Fibroblast of lung (primary cell): ENCODE results near the gene CISD3. TPM values are rescaled to one million over a fixed set of nuclear protein-coding genes. Genes with fewer than 3 reads are reported as not detected.

Source experiments
- DNase-seq, 2 donors: peaks; one replicate each; pipeline versions ENCODE4 v3.0.0 to v3.0.0-alpha.2; 2010; ENCODE audit warnings: low read depth in 2 of 2
- H2AFZ ChIP-seq: 2 replicates; pipeline ENCODE4 v1.5.1; 2012; ENCODE audit warnings: low read length, control low read depth, inconsistent platforms
- H3K27ac ChIP-seq: 2 replicates; pipeline ENCODE4 v1.5.1; 2011; ENCODE audit warnings: low read length, control low read depth; ENCODE audit not compliant: insufficient read depth
- H3K27me3 ChIP-seq: 2 replicates; pipeline ENCODE4 v1.5.1; 2011; ENCODE audit warnings: mild to moderate bottlenecking, low read length; ENCODE audit not compliant: control insufficient read depth, insufficient read depth
- H3K36me3 ChIP-seq: 2 replicates; pipeline ENCODE4 v1.5.1; 2011; ENCODE audit warnings: low read length; ENCODE audit not compliant: control insufficient read depth, insufficient read depth
- H3K4me1 ChIP-seq: 2 replicates; pipeline ENCODE4 v1.5.1; 2011; ENCODE audit warnings: low read length; ENCODE audit not compliant: control insufficient read depth, insufficient read depth; ENCODE audit errors: extremely low read depth
- H3K4me2 ChIP-seq: 2 replicates; pipeline ENCODE4 v1.5.1; 2011; ENCODE audit warnings: low read length, control low read depth; ENCODE audit not compliant: insufficient read depth; ENCODE audit errors: extremely low read depth
- H3K4me3 ChIP-seq, 4 experiments: fragments of 200-600 bp in 1 of 4; sonication (generic) in 1 of 4; replicated peaks in 1 of 4; 2 replicates each; pipeline ENCODE4 v1.5.1; 2011 to 2016; ENCODE audit warnings: low read length in 4 of 4, low read depth in 3 of 4, mild to moderate bottlenecking in 3 of 4, control low read depth in 2 of 4, inconsistent platforms in 1 of 4, mixed read lengths in 1 of 4; ENCODE audit not compliant: insufficient read depth in 1 of 4; ENCODE audit errors: control extremely low read depth in 1 of 4
- H3K79me2 ChIP-seq: 2 replicates; pipeline ENCODE4 v1.5.1; 2012; ENCODE audit warnings: mild to moderate bottlenecking, low read length, inconsistent platforms; ENCODE audit not compliant: control insufficient read depth, insufficient read depth
- H3K9ac ChIP-seq: 2 replicates; pipeline ENCODE4 v1.5.1; 2011; ENCODE audit warnings: mild to moderate bottlenecking, low read length, control low read depth; ENCODE audit not compliant: insufficient read depth
- H3K9me3 ChIP-seq: 2 replicates; pipeline ENCODE4 v1.5.1; 2012; ENCODE audit warnings: low read depth, low read length; ENCODE audit not compliant: control insufficient read depth, insufficient read depth
- H4K20me1 ChIP-seq: 2 replicates; pipeline ENCODE4 v1.5.1; 2011; ENCODE audit warnings: low read length; ENCODE audit not compliant: control insufficient read depth, insufficient read depth; ENCODE audit errors: extremely low read depth
- CTCF ChIP-seq, 2 donors: IDR thresholded peaks in 1 of 2; conservative IDR thresholded peaks in 1 of 2; 1 replicate in 1 of 2; 2 replicates in 1 of 2; pipeline ENCODE4 v1.5.1; 2011 to 2012; ENCODE audit warnings: low read length in 2 of 2, control low read depth in 1 of 2, inconsistent platforms in 1 of 2, low read depth in 1 of 2, mild to moderate bottlenecking in 1 of 2
- EZH2 ChIP-seq: IDR thresholded peaks from 2 replicates; pipeline ENCODE4 v1.5.1; 2012; ENCODE audit warnings: low read length, control low read depth, mild to moderate bottlenecking; ENCODE audit errors: missing control alignments
- polyA plus RNA-seq, 2 donors: library from polyadenylated mRNA; depleted of rRNA in 1 of 2; stranded (reverse) in 1 of 2; unstranded in 1 of 2; fragments of >200 nt; gene quantifications; 2 replicates each; pipeline ENCODE4 v1.2.1, GENCODE V29; 2011 to 2012; ENCODE audit warnings: missing spikeins in 1 of 2
- total RNA-seq: library from RNA; depleted of rRNA; stranded (reverse); fragments of >200 nt; gene quantifications from 2 replicates; pipeline ENCODE4 v1.2.1, GENCODE V29; 2014

The CISD3 gene
- total and polyA plus RNA-seq, 2 donors (not counting 1 experiment from before 2014, with no cell fraction given), result 4.0 to 5.7 TPM

- DNase-seq, result no peak
- no peak overlapping the region for H2AFZ ChIP-seq
- no peaks in the 10 kb centered on the region for H3K27me3 ChIP-seq
- no peak for TF ChIP-seq CTCF (conservative IDR thresholded peaks at IDR 0.05 in 1 of 2, IDR thresholded peaks at IDR 0.05 in 1 of 2; ENCODE audit: low read depth in 1 of 2, low read length in 2 of 2)
- H4K20me1 ChIP-seq, result no peaks in the 10 kb centered on the region
- no peaks in the 10 kb centered on the region for H3K79me2 ChIP-seq
- H3K9ac ChIP-seq, result no peak overlapping the region
- H3K4me1 ChIP-seq, result no peaks in the 10 kb centered on the region
- H3K36me3 ChIP-seq, result peaks cover 29% of the 10 kb centered on the region
- no peak overlapping the region for H3K27ac ChIP-seq
- H3K4me3 ChIP-seq, result no peak overlapping the region
- H3K9me3 ChIP-seq, result no peaks in the 10 kb centered on the region
- H3K4me2 ChIP-seq, result no peak overlapping the region
Measured at GRCh38 chr17:38777641-38778250, 47.6 kb downstream of the CISD3 start.

- H3K36me3 ChIP-seq, result peaks cover 37% of the 10 kb centered on the region
- H3K9me3 ChIP-seq, result no peaks in the 10 kb centered on the region
- H3K27me3 ChIP-seq, result no peaks in the 10 kb centered on the region
Measured at GRCh38 chr17:38779965-38780752, 50.0 kb downstream of the CISD3 start.

GRCh38 chr17:38783227-38783626, 53.1 kb downstream of the CISD3 start:
- Histone ChIP-seq H3K9me3 (no peaks in the 10 kb centered on the region), H3K4me3 (no peak overlapping the region), H3K79me2 (peaks cover 7% of the 10 kb centered on the region), H2AFZ (no peak overlapping the region), H3K36me3 (peaks cover 40% of the 10 kb centered on the region), H3K9ac (no peak overlapping the region), H4K20me1 (no peaks in the 10 kb centered on the region), H3K4me1 (no peaks in the 10 kb centered on the region), H3K27me3 (no peaks in the 10 kb centered on the region), H3K27ac (no peak overlapping the region), H3K4me2 (no peak overlapping the region)
- TF ChIP-seq EZH2, result no peak
- no peak for TF ChIP-seq CTCF (conservative IDR thresholded peaks at IDR 0.05 in 1 of 2, IDR thresholded peaks at IDR 0.05 in 1 of 2; ENCODE audit: low read depth in 1 of 2, low read length in 2 of 2)
- DNase-seq, result no peak

More at GRCh38 chr17:38779965-38780752, 50.0 kb downstream of the CISD3 start:
- no peak overlapping the region for H3K27ac ChIP-seq
- no peak overlapping the region for H2AFZ ChIP-seq
- no peaks in the 10 kb centered on the region for H3K79me2 ChIP-seq
- no peak overlapping the region for H3K4me2 ChIP-seq
- H4K20me1 ChIP-seq, result no peaks in the 10 kb centered on the region
- H3K9ac ChIP-seq, result no peak overlapping the region
- DNase-seq, result no peak
- H3K4me1 ChIP-seq, result no peaks in the 10 kb centered on the region
- H3K4me3 ChIP-seq, result no peak overlapping the region
- TF ChIP-seq EZH2 (no peak), CTCF (conservative IDR thresholded peaks at IDR 0.05 in 1 of 2, IDR thresholded peaks at IDR 0.05 in 1 of 2; ENCODE audit: low read depth in 1 of 2, low read length in 2 of 2) (no peak)
